Ishikawa (cell line): ENCODE data around the gene C2orf69.

ENCODE experiments used
- EP300 ChIP-seq: IDR thresholded peaks from 2 replicates; pipeline ENCODE4 v1.6.1; 2012; ENCODE audit warnings: borderline replicate concordance
- NFIC ChIP-seq: IDR thresholded peaks from 2 replicates; pipeline ENCODE4 v1.6.1; 2012
- RAD21 ChIP-seq: IDR thresholded peaks from 2 replicates; pipeline ENCODE4 v1.6.1; 2012; ENCODE audit warnings: low read depth
- YY1 ChIP-seq: IDR thresholded peaks from 2 replicates; pipeline ENCODE4 v1.6.1; 2012; ENCODE audit warnings: low read depth
- TF ChIP-seq, protein P1 (sequence below): IDR thresholded peaks from 2 replicates; pipeline ENCODE4 v1.6.1; 2012; ENCODE audit warnings: low read depth, mild to moderate bottlenecking
- TF ChIP-seq, protein P2 (sequence below): IDR thresholded peaks from 2 replicates; pipeline ENCODE4 v1.6.1; 2012
- TF ChIP-seq, protein P3 (sequence below): IDR thresholded peaks from 2 replicates; pipeline ENCODE4 v1.6.1; 2012

DNA sequence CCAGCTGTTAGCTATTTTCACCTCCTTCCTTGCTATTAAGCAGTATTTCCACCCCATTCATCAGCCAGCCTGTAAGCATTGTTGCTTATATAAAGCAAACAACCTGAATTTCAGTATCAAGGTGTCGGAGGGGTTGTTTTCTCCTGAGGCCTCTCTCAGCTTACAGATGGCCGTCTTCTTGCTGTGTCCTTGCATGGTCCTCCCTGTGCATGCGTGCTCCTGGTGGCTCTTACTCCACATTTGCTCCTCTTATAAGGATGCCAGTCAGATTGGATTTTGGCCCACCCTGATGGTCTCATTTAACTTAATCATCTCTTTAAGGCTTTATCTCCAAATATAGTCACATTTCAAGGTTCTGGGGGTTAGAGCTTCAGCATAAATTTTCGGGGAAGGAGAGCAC is 46.9 kb downstream of the C2orf69 start:
- TF ChIP-seq, protein P1, sequence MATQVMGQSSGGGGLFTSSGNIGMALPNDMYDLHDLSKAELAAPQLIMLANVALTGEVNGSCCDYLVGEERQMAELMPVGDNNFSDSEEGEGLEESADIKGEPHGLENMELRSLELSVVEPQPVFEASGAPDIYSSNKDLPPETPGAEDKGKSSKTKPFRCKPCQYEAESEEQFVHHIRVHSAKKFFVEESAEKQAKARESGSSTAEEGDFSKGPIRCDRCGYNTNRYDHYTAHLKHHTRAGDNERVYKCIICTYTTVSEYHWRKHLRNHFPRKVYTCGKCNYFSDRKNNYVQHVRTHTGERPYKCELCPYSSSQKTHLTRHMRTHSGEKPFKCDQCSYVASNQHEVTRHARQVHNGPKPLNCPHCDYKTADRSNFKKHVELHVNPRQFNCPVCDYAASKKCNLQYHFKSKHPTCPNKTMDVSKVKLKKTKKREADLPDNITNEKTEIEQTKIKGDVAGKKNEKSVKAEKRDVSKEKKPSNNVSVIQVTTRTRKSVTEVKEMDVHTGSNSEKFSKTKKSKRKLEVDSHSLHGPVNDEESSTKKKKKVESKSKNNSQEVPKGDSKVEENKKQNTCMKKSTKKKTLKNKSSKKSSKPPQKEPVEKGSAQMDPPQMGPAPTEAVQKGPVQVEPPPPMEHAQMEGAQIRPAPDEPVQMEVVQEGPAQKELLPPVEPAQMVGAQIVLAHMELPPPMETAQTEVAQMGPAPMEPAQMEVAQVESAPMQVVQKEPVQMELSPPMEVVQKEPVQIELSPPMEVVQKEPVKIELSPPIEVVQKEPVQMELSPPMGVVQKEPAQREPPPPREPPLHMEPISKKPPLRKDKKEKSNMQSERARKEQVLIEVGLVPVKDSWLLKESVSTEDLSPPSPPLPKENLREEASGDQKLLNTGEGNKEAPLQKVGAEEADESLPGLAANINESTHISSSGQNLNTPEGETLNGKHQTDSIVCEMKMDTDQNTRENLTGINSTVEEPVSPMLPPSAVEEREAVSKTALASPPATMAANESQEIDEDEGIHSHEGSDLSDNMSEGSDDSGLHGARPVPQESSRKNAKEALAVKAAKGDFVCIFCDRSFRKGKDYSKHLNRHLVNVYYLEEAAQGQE = no peak
- TF ChIP-seq EP300 = no peak
- TF ChIP-seq YY1 = no peak
- TF ChIP-seq, protein P2, sequence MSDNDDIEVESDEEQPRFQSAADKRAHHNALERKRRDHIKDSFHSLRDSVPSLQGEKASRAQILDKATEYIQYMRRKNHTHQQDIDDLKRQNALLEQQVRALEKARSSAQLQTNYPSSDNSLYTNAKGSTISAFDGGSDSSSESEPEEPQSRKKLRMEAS = no peak
- no peak for TF ChIP-seq RAD21
- TF ChIP-seq, protein P3, sequence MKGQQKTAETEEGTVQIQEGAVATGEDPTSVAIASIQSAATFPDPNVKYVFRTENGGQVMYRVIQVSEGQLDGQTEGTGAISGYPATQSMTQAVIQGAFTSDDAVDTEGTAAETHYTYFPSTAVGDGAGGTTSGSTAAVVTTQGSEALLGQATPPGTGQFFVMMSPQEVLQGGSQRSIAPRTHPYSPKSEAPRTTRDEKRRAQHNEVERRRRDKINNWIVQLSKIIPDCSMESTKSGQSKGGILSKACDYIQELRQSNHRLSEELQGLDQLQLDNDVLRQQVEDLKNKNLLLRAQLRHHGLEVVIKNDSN = no peak
- no peak for TF ChIP-seq NFIC
